CD14-positive monocyte (primary cell): ENCODE data around the gene HOXB5. TPM values are rescaled to one million over a fixed set of nuclear protein-coding genes. Genes with fewer than 3 reads are reported as not detected.

Experiments
- DNase-seq, 3 donors: peaks; one replicate each; pipeline ENCODE4 v3.0.0-alpha.2; 2011 to 2022
- H2AFZ ChIP-seq: 2 replicates; pipeline ENCODE4 v1.6.0; 2012; ENCODE audit warnings: mild to moderate bottlenecking, low read depth, low read length, inconsistent platforms; ENCODE audit not compliant: insufficient read depth, poor library complexity, severe bottlenecking
- H3K27ac ChIP-seq, 2 donors: 1 replicate in 1 of 2; 2 replicates in 1 of 2; pipeline ENCODE4 v1.5.1; 2012 to 2013; ENCODE audit warnings: low read length in 2 of 2, control low read depth in 1 of 2, inconsistent platforms in 1 of 2, low read depth in 1 of 2, mild to moderate bottlenecking in 1 of 2
- H3K27me3 ChIP-seq, 2 donors: one replicate each; pipeline versions ENCODE4 v1.6.0 to v1.6.1; 2011 to 2013; ENCODE audit warnings: low read length in 2 of 2; ENCODE audit not compliant: control insufficient read depth in 2 of 2, insufficient read depth in 2 of 2
- H3K36me3 ChIP-seq, 2 donors: replicated peaks in 1 of 2; 1 replicate in 1 of 2; 2 replicates in 1 of 2; pipeline versions ENCODE4 v1.5.1 to v1.6.1; 2012 to 2013; ENCODE audit warnings: low read length in 2 of 2, control low read depth in 1 of 2, inconsistent platforms in 1 of 2, mild to moderate bottlenecking in 1 of 2; ENCODE audit not compliant: insufficient read depth in 2 of 2, control insufficient read depth in 1 of 2
- H3K4me1 ChIP-seq, 2 donors: 1 replicate in 1 of 2; 2 replicates in 1 of 2; pipeline versions ENCODE4 v1.5.1 to v1.6.1; 2012 to 2013; ENCODE audit warnings: low read length in 2 of 2, control low read depth in 1 of 2, inconsistent platforms in 1 of 2, mild to moderate bottlenecking in 1 of 2, moderate library complexity in 1 of 2; ENCODE audit not compliant: insufficient read depth in 2 of 2, control insufficient read depth in 1 of 2
- H3K4me2 ChIP-seq: replicated peaks from 2 replicates; pipeline ENCODE3; 2012; ENCODE audit warnings: low read length, moderate library complexity, mild to moderate bottlenecking; ENCODE audit not compliant: poor library complexity, severe bottlenecking; ENCODE audit errors: extremely low read depth
- H3K4me3 ChIP-seq, 3 experiments: fragments of 200-600 bp in 1 of 3; sonication (generic) in 1 of 3; replicated peaks in 1 of 3; 1 replicate in 2 of 3; 2 replicates in 1 of 3; pipeline ENCODE4 v1.5.1; 2011 to 2013; ENCODE audit warnings: low read length in 3 of 3, mild to moderate bottlenecking in 3 of 3, control low read depth in 2 of 3, low read depth in 2 of 3, inconsistent platforms in 1 of 3, moderate library complexity in 1 of 3
- H3K79me2 ChIP-seq: 2 replicates; pipeline ENCODE4 v1.6.0; 2012; ENCODE audit warnings: mild to moderate bottlenecking, control low read depth, inconsistent platforms, low read length, moderate library complexity; ENCODE audit not compliant: insufficient read depth
- H3K9ac ChIP-seq: 2 replicates; pipeline ENCODE4 v1.6.0; 2017; ENCODE audit warnings: low read length, mild to moderate bottlenecking; ENCODE audit not compliant: insufficient read depth, poor library complexity, severe bottlenecking
- H3K9me3 ChIP-seq, 2 donors: replicated peaks in 1 of 2; 1 replicate in 1 of 2; 2 replicates in 1 of 2; pipeline versions ENCODE4 v1.5.1 to v1.6.1; 2012 to 2013; ENCODE audit warnings: low read length in 2 of 2, control low read depth in 1 of 2; ENCODE audit not compliant: control insufficient read depth in 1 of 2, insufficient read depth in 1 of 2
- H4K20me1 ChIP-seq: 2 replicates; pipeline ENCODE4 v1.6.0; 2012; ENCODE audit warnings: mild to moderate bottlenecking, low read length, control low read depth, moderate library complexity; ENCODE audit not compliant: insufficient read depth
- H3K27ac Mint-ChIP-seq, 7 donors: one replicate each; pipeline ENCODE4 v1.8.0; 2020; ENCODE audit warnings: mild to moderate bottlenecking in 7 of 7, mixed read lengths in 7 of 7, moderate library complexity in 6 of 7, inconsistent platforms in 2 of 7
- H3K27me3 Mint-ChIP-seq, 3 donors: one replicate each; pipeline ENCODE4 v1.8.0; 2021 to 2022; ENCODE audit warnings: low read depth in 3 of 3, mild to moderate bottlenecking in 3 of 3, mixed read lengths in 3 of 3, moderate library complexity in 3 of 3, inconsistent platforms in 1 of 3
- H3K36me3 Mint-ChIP-seq, 2 donors: one replicate each; pipeline ENCODE4 v1.8.0; 2020; ENCODE audit warnings: mixed read lengths in 2 of 2, inconsistent platforms in 1 of 2, mild to moderate bottlenecking in 1 of 2
- H3K4me1 Mint-ChIP-seq: one replicate; pipeline ENCODE4 v1.8.0; 2020; ENCODE audit warnings: mild to moderate bottlenecking, mixed read lengths
- H3K4me3 Mint-ChIP-seq, 2 donors: one replicate each; pipeline ENCODE4 v1.8.0; 2020; ENCODE audit warnings: mild to moderate bottlenecking in 2 of 2, mixed read lengths in 2 of 2, moderate library complexity in 1 of 2
- H3K9me3 Mint-ChIP-seq, 7 donors: one replicate each; pipeline ENCODE4 v1.8.0; 2020 to 2022; ENCODE audit warnings: mixed read lengths in 7 of 7, mild to moderate bottlenecking in 6 of 7, moderate library complexity in 6 of 7, inconsistent platforms in 2 of 7
- WGBS: methylation state at CpG from one replicate; pipeline ENCODE4 v1.1.5; 2013; ENCODE audit warnings: missing lambda C conversion rate; ENCODE audit not compliant: insufficient coverage; 5-methylcytosine and 5-hydroxymethylcytosine counted together
- intact Hi-C, 2 donors: fragments of 100-400 bp; cut with micrococcal nuclease; formaldehyde crosslinking; loops; one replicate each; pipeline versions ENCODE4 v1.15.0 to v1.15.1; 2023
- polyA plus RNA-seq, 3 donors: library from polyadenylated mRNA; depleted of rRNA in 1 of 3; unstranded in 2 of 3; stranded (reverse) in 1 of 3; fragments of 300-500 nt in 2 of 3; fragments of >200 nt in 1 of 3; fragmentation: Illumina TruSeq in 2 of 3; gene quantifications; 1 replicate in 2 of 3; 2 replicates in 1 of 3; pipeline ENCODE4 v1.2.3, GENCODE V29; 2012 to 2021
- TF ChIP-seq, protein P1 (sequence below): fragments of 200-600 bp; IDR thresholded peaks from one replicate; pipeline ENCODE4 v1.8.0; 2022; ENCODE audit warnings: antibody characterized with exemption, mild to moderate bottlenecking

The HOXB5 gene
- polyA plus RNA-seq, 3 donors: not detected

DNA sequence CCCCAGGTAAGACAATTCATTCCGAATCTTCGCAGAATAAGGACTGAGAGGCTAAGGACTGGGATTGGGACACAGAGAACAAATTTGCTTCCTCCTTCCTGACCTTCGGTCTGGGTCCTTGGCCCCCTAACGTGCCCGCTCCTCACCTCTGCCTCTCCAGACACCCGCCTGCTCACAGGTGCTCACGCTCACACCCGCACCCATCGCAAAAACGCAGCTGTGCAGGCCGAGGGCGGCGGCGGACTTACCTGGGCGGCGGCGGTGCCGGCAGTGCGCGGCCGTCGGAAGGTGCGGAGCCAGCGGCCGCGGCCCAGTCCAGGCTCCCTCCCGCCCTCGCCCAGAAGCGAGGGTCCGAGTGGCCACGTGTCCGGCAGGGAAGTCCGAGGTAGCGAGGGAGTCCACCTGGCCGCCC, 39.7 kb upstream of the HOXB5 start:
- H3K27me3 Mint-ChIP-seq: peaks cover 92 to 99% (median 98%) of the 10 kb centered on the region in 3 donors
- no peak overlapping the region for H3K4me2 ChIP-seq
- peaks cover 0 to 4% of the 10 kb centered on the region in 2 donors for H3K36me3 Mint-ChIP-seq
- peaks cover 0 to 20% (median 11%) of the 10 kb centered on the region in 7 donors for H3K9me3 Mint-ChIP-seq
- no peak overlapping the region for H3K27ac Mint-ChIP-seq
- H3K79me2 ChIP-seq: no peaks in the 10 kb centered on the region
- peaks cover 0 to 13% of the 10 kb centered on the region in 2 donors for H3K9me3 ChIP-seq
- H3K4me3 ChIP-seq: no peak overlapping the region
- no peaks in the 10 kb centered on the region for H3K4me1 ChIP-seq
- intact Hi-C loops: no loop called here
- H3K4me3 Mint-ChIP-seq: peak overlapping the region in 1 of 2 donors; percentile 76
- H3K27ac ChIP-seq: no peak overlapping the region
- H4K20me1 ChIP-seq: no peaks in the 10 kb centered on the region
- peaks cover 71 to 100% of the 10 kb centered on the region in 2 donors for H3K27me3 ChIP-seq
- H2AFZ ChIP-seq: no peak overlapping the region
- no peak overlapping the region for H3K9ac ChIP-seq
- DNase-seq: no peak
- TF ChIP-seq, protein P1, sequence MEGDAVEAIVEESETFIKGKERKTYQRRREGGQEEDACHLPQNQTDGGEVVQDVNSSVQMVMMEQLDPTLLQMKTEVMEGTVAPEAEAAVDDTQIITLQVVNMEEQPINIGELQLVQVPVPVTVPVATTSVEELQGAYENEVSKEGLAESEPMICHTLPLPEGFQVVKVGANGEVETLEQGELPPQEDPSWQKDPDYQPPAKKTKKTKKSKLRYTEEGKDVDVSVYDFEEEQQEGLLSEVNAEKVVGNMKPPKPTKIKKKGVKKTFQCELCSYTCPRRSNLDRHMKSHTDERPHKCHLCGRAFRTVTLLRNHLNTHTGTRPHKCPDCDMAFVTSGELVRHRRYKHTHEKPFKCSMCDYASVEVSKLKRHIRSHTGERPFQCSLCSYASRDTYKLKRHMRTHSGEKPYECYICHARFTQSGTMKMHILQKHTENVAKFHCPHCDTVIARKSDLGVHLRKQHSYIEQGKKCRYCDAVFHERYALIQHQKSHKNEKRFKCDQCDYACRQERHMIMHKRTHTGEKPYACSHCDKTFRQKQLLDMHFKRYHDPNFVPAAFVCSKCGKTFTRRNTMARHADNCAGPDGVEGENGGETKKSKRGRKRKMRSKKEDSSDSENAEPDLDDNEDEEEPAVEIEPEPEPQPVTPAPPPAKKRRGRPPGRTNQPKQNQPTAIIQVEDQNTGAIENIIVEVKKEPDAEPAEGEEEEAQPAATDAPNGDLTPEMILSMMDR: no peak
- H3K36me3 ChIP-seq: no peaks in the 10 kb centered on the region
- 68% methylated on average over 34 of the region's 35 CpGs for WGBS
- H3K4me1 Mint-ChIP-seq: peaks cover 4% of the 10 kb centered on the region

DNA sequence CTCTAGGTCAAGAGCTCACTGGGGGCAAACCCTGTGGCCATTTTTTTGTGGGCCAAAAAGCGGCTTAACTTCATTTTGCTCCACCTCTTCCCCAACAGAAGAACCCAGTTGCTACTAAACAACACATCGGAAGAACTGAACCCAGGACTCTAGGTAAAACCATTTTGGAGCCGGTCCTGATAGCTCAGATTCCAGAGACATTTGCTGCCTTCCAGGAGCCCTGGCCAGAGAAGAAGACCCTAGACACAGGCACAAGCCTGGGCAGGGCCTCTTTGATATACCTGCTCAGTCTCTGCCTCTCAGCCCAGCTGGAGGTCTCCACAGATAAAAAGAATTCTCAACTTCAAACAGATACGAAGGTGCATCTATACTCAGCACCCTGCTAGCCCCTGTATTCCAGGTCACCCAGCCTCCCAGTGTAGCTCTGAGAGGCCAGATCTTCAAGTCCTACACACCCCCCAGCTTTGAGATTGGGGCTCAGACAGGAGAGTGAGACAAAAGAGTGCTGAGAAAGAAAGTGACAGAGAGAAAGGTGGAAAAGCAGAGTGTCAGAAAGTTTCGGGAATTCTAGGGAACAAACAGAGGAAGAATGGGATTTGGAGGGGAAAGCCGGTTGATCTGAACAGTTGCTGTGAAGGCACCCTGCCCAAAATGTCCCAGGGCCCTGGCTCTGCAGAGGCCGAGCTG, 39.1 kb upstream of the HOXB5 start:
- no peak overlapping the region for H3K4me3 ChIP-seq
- no peaks in the 10 kb centered on the region for H3K79me2 ChIP-seq
- TF ChIP-seq, protein P1: no peak
- no peaks in the 10 kb centered on the region for H3K4me1 ChIP-seq
- intact Hi-C loops: no loop called here
- Mint-ChIP-seq H3K9me3 (peaks cover 0 to 20% (median 11%) of the 10 kb centered on the region in 7 donors), H3K27me3 (peaks cover 92 to 99% (median 99%) of the 10 kb centered on the region in 3 donors), H3K36me3 (peaks cover 0 to 4% of the 10 kb centered on the region in 2 donors), H3K27ac (no peak overlapping the region), H3K4me3 (peak overlapping the region in 1 of 2 donors; percentile 76), H3K4me1 (peaks cover 4% of the 10 kb centered on the region)
- no peak for DNase-seq
- no peak overlapping the region for H3K27ac ChIP-seq
- H3K36me3 ChIP-seq: no peaks in the 10 kb centered on the region
- H3K9ac ChIP-seq: no peak overlapping the region
- peaks cover 0 to 13% of the 10 kb centered on the region in 2 donors for H3K9me3 ChIP-seq
- peaks cover 68 to 100% of the 10 kb centered on the region in 2 donors for H3K27me3 ChIP-seq
- 92% methylated on average over 5 of the region's 7 CpGs for WGBS
- no peak overlapping the region for H3K4me2 ChIP-seq
- H2AFZ ChIP-seq: no peak overlapping the region
- no peaks in the 10 kb centered on the region for H4K20me1 ChIP-seq
